Stimulated activated CD8-positive, alpha-beta memory T cell treated with anti-CD3 and anti-CD28 coated beads, Interleukin-2, amount 100 ng/mL, for 1 hour (primary cell): ENCODE measurements around the gene NUP58.
A peak's percentile ranks its signal among the peaks of the same experiment; 100 is the strongest.

Source experiments
- DNase-seq, 2 donors: peaks; one replicate each; pipeline ENCODE4 v3.0.0-alpha.2; 2020; ENCODE audit warnings: low read depth in 2 of 2

The NUP58 gene, protein sequence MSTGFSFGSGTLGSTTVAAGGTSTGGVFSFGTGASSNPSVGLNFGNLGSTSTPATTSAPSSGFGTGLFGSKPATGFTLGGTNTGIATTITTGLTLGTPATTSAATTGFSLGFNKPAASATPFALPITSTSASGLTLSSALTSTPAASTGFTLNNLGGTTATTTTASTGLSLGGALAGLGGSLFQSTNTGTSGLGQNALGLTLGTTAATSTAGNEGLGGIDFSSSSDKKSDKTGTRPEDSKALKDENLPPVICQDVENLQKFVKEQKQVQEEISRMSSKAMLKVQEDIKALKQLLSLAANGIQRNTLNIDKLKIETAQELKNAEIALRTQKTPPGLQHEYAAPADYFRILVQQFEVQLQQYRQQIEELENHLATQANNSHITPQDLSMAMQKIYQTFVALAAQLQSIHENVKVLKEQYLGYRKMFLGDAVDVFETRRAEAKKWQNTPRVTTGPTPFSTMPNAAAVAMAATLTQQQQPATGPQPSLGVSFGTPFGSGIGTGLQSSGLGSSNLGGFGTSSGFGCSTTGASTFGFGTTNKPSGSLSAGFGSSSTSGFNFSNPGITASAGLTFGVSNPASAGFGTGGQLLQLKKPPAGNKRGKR

DNA sequence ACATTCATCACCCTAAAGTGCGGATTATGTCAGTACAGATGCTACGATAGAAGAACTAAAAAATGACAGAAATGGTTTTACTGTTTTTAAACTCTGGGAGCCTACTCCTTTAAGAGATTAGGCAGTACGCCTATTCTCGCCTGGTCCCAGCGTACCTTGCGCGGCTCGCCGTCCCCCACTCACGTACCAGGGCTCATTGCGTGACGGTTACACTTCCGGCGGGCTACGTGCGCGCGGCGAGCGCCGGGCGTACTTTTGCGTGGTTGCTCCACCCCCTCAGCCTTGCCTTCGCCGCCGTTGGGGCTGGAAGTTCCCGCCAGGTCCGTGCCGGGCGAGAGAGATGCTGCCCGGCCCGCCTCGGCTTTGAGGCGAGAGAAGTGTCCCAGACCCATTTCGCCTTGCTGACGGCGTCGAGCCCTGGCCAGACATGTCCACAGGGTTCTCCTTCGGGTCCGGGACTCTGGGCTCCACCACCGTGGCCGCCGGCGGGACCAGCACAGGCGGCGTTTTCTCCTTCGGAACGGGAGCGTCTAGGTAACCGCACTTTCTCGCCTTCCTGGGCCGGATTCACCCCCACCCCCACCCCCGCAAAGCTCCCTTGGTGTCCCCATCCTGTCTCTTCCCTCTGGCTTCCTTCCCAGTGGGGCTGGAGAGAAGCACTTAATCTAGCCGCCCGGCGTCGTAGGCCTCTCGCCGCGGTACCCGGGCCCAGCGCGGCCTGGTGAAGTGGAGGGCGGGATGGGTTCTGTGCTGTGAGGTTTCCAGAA, at the start of gene NUP58:
NUP58 (plus strand) TSS at position 279 of the 767 bp plus-strand sequence; CDS start at position 428, 149 bp downstream.
- DNase-seq: peak; percentile 87 to 88

DNA sequence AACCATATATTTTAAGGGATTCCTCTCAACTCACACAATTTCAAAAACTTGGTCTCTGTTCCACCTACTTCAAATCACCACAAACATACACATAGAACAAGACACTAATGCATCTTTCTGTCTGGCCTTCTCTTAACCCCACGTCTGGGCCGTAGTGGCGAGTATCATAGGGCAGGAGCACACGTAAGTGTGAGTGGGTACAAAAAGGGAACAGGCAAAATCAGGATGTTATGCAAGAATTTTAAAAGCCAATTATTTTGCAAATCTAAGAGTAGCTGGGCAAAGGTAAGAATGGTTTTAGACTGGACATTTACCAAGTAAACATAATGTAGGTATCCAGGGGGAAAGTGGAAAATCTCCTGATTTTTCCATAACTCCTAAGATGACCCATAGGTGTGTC, 49.2 kb upstream of the NUP58 start:
- no peak for DNase-seq

DNA sequence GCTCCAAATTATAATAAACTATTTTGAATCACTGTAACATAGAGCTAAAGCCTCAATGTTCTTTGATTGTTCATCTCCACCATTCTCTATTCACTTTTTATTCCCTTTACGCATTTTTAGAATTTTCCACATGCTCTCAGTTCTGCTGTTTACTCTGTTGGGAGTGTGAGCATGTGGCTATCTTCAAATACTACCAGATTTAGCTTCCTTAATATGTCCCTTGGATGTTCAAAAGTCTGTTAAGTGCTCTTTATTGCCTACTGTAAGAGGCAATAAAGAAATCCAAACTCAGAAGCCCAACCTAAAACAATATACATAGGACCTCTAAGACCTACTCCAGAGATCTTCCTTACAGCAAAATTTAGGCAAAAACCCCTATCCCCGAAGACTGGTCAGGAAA, 48.7 kb upstream of the NUP58 start:
- DNase-seq: no peak

DNA sequence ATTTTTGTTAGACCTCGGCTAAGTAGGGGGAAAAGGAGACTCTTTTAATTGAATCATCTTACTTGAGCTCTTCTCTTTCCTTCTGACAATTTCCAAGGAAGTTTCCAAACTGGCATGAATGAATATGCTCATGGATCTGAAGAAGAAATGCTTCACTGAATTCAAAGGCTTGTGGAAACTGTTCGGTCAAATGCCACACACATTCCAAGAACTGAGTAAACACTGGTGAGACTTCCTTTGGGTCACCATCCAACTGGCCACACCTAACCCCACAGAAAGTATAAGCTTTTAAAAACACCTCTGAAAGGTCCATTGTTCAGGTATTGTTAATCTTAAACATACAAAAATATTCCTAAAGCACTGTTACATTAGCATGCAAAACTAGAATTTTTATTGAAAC, 47.7 kb upstream of the NUP58 start:
- no peak for DNase-seq

DNA sequence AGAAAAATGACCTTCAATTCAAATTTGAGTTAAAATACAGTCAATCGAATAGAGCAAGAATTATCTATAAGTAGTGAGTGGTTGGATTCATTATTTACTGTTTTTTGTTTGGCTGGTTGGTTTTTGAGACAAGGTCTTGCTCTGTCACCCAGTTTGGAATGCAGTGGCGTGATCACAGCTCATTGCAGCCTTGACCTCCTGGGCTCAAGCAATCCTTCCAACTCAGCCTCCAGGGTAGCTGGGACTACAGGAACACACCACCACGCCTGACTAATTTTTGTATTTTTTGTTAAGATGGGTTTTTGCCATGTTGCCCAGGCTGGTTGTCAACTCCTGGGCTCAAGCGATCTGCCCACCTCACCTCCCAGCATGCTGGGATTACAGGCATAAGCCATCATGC, 39.2 kb upstream of the NUP58 start:
- no peak for DNase-seq

DNA sequence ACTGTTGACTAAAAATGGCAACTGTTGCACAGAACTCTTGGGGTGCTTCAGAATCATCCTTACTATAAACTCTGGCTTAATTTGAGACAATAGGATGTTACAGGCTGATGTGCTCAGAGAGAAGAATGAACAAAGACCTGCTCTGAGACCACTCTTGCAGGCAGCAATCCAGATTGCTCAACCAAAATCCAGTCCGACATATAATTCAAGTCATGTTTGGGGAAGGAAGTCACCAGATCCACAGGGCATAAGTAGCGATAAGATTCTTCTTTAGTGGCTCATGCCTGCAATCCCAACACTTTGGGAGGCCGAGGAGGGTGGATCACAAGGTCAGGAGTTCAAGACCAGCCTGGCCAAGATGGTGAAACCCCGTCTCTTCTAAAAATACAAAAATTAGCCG, 34.7 kb upstream of the NUP58 start:
- no peak for DNase-seq

DNA sequence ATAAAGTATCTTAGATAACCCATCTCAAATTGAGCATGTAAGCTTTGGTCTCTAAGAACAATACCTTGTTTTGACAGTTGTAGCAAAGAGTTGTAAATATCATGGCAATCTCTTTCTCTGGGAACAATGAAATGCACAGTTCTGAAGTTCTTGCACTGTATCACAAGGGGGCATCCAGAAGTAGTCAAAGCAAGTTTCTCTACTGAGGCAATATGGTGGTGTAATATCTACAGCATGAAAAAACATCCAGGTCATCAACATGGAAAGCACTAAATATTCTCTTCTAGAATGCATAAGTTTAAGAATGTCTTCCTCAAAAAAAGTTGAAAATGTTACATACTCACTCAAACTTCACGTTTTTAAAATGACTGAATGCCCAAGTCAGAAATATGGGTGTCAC, 33.7 kb upstream of the NUP58 start:
- DNase-seq: no peak

DNA sequence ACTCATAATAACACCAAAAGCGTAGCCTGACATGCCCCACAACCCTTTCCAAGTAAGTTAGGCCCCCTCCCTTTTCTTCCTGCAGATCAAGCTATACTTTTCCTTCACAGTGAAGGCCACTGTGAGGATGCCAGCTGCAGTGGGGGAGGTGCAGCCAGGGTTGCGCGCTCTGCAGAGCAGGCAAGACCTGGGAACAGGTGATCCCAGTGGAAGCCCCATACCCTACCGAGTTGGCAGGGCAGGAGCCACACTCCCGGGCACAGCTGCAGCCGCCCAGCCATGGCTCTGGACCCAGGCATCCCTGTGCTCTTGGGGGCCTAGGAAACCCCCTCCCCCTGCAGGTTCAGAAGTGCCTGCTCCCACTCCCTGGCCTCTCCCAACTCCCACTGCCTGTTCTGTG, 32.9 kb upstream of the NUP58 start:
- DNase-seq: no peak

DNA sequence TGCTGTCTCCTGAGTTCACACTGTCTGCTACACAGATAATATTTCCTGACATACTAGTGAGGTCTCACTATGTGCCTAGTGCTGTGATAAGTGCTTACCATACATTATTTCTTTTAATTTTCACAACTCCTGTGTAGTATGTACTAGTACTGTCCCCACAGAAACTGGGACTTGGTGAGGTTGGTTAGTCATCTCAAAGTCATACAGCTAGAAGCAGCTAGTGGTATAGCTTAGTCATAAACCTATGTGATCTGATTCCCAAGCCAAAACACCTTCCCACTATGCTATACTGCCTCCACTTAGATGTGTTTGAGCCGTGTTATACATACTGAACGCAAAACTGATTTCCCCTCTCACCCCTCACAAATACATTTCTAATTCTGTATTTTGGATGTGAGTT, 24.7 kb upstream of the NUP58 start:
- DNase-seq: no peak

DNA sequence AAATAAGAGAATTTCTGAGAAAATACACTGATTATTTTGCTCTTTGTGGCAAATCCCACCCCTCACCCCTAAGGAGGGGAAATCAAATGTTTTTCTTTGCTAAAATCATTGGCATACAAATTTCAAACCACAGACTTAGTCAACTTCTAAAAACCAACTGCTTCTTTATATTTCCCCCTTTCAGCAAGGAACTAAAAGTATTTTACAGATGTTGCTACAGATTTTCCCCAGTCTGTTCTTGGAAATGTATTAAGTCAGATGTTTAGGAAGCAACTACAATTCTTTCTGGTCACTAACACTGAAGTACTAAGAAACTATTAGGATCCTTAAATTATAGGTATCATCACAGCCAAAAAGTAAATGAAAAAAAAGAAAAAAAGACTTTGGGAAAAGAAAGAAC, 21.0 kb upstream of the NUP58 start:
- DNase-seq: no peak

DNA sequence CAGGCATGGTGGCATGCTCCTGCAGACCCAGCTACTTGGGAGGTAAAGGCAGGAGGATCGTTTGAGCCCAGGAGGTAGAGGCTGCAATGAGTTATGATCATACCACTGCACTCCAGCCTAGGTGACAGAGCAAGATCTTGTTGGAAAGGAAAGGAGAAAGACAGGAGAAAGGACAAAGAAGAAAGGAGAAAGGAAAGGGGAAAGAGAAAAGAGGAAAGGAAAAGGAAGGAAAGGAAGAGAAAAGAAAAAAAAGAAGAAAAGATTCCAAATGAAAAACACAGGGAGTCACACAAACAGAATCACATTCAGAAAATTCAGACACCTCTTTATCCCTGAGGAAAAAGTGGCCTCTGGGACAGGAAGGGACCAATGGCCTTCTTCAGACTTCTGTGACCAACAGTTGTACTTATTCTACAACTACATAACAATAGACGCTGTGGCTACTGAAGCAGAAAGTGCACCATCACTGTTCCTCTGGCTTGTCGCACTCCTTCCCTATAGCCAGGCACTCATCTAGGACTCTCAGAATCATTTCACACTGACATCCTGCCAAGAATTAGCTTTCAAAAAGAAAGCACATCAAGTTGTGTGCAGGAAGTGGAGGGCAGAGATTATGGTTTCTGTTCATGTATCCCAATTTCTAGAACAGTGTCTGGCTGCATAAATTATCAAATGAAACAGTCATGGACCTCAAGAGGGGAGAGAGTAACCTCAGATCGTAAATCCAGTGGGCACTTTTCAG, 20.1 kb upstream of the NUP58 start:
- DNase-seq: no peak

DNA sequence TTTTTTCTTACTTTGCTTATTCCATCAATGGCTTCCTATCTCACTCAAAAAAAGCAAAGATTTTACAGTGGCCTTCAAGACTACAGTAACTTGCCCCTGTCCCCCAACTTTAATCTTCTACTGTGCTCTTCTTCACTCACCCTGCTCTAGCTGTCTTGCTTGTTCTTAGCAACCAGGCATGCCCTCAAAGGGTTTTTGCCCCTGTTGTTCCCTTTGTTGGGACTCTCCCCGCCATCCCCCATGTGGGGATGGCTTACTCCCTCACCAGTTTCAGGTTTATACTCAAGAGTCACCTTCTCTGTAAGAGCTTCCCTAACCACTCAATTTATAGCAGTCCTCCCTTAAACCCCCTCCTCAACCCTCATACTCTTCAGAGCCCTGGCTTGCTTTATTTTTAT, 19.5 kb upstream of the NUP58 start:
- DNase-seq: no peak

DNA sequence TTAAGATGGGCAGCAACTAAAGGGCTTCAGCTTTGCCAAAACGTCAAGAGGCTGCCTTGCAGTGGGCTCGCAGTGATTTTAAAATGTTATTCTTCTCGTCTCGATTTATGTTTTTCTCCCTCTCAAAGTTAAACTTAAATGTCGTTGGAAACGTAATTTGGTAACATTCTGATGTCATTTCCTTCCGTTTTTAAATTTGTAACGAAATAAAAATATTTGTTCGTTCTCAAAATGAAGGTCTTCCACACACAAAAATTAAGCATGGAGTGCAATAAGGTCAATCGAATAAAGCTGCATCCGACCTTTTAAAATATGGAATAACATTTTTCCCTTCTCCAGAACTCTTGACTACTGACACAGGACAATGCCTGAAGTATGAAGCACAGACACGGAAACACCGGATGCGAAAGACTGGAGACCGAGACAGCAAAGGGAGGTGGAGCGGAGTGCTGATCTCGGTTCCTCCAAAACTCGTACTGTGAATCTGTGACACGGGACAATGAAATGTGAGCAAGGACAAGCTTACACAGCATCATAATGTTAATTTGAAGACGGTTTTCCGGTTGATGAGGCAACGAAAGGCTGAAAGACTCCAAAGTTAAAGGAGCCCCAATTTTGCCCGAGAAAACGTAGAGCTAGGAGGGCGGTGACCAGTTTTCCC, 15.0 kb upstream of the NUP58 start:
- no peak for DNase-seq

DNA sequence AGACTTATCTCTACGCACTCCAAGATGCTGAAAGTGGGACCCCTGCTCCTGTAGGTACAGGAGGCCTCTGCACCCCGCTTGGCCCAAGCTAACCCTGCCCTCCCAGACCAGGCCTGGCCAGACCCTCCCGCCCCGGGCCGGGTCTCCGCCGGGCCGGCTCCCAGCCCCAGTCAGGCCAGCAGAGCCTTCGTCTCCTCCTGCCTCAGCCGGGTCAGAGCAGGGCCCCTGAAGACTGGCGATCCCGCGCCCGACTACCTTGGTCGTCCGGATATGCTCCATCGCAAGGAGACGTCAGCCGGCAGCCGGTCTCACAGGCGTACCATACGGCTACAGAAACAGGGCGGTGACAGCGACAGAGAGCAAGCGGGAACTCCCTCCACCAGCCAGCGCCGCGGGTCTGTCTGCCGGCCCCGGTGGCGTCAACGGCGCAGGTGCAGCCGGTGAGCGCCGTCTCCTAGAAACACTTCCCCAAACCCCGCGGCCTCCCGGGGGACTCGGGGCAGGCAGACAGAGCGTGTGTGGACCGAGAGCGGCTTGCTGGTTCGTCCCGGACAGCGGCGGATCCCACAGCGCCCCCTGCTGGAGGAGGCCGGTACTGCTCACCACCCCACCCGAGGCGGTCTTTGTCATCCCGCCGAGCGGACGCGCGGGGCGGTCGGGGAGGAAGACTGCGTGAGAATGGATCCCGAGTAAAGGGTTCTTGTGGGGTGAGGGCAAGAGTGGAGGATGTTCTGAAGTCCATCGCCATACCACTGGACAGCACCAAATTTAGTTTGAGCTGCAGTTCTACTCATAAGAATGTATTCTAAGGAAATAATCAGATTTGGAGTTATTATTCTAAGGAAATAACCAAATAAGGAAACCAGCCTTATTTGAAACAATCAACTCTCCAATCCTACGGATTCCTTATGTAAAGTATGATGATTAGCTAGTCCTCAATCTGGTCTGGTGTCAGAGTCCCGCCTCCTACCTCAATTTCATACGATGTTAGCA, 14.2 kb upstream of the NUP58 start, which contains the start of gene MTMR6:
MTMR6 (minus strand) TSS at position 520 of the 993 bp plus-strand sequence; CDS start at position 279, 241 bp downstream.
- DNase-seq: peak; percentile 90 to 94

DNA sequence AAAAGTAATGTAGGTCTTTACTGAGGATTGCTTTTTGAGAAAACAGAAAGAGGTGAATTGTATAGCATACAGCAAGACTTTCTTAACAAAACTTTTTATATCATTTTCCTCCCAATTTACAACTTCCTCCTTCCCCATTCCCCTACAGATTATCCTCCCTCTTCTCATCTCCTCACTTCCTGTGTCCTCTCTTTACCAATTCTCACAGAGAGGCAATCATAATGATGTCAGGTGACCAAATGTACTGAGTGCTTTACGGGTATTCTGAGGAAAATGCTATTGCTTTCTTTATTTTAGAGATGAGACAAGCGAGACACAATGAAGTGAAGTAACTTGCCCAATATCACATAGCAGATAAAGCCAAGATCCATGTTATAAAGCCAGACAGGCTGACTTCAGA, 12.5 kb upstream of the NUP58 start:
- no peak for DNase-seq

DNA sequence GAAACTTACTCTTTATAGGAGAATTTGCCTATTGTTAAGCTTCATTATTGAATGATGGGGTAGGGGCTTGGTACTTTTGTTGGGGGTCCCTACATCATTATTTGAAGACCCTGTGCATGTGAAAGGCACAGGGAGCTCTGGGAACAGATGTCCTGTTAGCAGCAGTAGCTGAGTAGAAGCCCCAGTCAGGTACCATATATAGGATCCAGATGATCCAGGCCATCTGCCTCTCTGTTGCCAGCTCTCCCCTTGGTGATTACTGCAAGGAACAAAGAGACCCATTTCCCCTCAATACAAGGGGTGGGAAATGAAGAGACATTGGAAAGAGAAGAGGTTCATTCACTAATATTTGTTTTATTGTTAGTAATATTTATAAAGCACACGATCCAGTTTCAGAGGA, 9.7 kb upstream of the NUP58 start:
- DNase-seq: no peak

DNA sequence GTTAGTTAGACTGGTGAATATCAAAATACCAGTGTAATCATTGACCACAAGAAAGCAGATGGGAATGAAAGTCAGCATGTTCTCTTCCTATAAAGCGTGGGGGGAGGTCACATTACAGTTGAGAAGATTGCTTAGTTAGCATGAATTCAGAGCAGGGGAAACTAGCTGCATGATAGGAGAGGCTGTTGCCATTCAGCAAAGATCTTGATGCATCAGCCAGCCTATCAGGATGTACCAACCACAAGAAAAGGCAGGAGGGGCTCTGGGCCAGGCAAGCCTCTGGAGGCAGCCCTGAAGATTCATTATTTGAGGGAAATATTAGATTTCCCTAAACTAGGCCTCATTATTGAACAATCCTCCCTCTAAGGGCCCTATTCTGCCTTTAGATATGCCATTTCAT, 9.1 kb upstream of the NUP58 start:
- DNase-seq: no peak

DNA sequence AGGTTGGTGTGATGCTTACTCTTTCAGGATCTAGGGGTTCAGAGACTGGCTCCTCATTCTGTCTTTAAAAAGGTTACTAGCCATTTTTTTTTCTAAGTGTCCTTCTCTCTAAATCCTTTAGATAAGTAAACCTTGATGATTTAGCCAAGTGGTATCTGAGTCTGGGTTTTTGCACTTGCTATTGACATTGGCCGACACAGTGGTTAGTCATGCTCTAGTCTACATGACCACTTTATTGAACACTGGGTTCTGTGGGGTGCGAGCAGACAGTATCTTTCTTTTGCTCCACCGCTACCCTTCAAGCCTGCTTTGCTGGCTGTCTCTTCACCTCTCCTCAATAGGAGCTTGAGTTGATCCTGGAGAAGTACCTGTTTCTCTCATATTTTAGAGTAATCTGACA, 6.2 kb upstream of the NUP58 start:
- no peak for DNase-seq

DNA sequence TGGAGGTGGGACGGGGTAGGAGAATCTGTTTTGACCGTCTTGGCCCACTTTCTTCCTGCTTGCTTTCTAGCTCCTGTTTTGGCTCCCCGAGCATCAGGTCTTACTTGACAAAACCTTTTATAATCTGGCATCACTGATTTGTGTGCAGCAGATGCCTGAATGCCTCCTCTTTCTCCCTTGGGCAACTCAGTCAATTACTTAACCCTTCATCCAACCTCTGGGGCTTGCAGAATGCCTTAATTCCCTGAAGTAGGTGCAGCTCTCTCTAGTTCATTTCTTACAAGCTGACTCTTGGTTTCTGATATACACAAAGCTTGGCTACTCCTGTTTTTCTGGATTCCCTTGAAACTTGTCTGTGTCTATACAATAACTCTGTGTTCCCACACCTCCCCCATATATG, 5.7 kb upstream of the NUP58 start:
- no peak for DNase-seq

DNA sequence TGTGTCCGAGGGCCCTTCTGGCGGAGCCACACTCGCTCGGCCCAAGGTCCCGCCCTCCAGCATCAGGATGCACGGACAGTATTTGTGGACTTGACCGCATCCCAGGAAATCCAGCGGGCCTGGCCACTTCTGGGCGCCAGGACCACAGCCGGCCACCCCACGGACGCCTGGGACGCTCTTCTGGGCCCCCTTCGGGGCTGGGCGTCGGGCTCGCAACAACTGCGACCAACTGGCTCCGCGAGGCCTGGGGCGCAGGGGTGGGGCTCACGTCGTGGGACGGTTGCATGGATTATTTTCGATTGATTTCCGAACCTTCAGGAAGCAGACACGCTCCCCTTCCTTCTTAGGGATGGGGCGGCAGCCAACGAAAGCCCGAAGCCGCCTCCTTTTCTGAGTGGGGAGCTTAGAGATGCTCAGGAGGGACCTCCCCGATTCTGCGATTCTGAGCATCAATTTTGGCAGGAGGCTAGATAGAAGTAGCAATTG, 521 bp upstream of the NUP58 start:
- no peak for DNase-seq
